Measurements from ENCODE around the gene CSHL1.

DNA sequence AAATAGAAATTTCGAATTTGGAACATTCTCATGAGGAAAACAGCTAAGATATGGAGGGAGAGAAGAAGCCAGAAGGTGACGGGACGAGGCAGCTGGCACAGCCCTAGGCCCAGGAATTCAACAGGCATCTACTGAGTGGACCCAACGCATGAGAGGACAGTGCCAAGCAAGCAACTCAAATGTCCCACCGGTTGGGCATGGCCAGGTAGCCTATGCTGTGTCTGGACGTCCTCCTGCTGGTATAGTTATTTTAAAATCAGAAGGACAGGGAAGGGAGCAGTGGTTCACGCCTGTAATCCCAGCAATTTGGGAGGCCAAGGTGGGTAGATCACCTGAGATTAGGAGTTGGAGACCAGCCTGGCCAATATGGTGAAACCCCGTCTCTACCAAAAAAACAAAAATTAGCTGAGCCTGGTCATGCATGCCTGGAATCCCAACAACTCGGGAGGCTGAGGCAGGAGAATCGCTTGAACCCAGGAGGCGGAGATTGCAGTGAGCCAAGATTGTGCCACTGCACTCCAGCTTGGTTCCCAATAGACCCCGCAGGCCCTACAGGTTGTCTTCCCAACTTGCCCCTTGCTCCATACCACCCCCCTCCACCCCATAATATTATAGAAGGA lies 5.6 kb upstream of the CSHL1 start:
- no peak for TF ChIP-seq CTCF (conservative IDR thresholded peaks at IDR 0.05)
- TF ChIP-seq ZFX (IDR thresholded peaks at IDR 0.05), result no peak

All from C4-2B (cell line).